Measurements from ENCODE around the gene VAT1.

GRCh38 chr17:43014649-43015542 is 7.3 kb downstream of the VAT1 start:
- TF ChIP-seq CTCF (IDR thresholded peaks at IDR 0.05 in 8 of 11, conservative IDR thresholded peaks at IDR 0.05 in 3 of 11) (no peak), POLR2AphosphoS5 (IDR thresholded peaks at IDR 0.05) (no peak), POLR2A (IDR thresholded peaks at IDR 0.05) (no peak)
